Posterior vena cava (tissue), 2 donors: Measurements from ENCODE around the gene ADSS2. TPM values are rescaled to one million over a fixed set of nuclear protein-coding genes. Genes with fewer than 3 reads are reported as not detected.

Experiments used
- DNase-seq: peaks from one replicate; pipeline ENCODE4 v3.0.0-alpha.2; 2020; ENCODE audit warnings: low spot score
- intact Hi-C, 2 donors: fragments of 100-400 bp; cut with DNase I; formaldehyde crosslinking; loops; one replicate each; pipeline versions ENCODE4 v1.14.1 to v1.14.2; 2022 to 2023
- total RNA-seq, 2 donors: library from RNA; stranded (reverse); fragmentation: NEBNext Ultra II Directional; extraction: Animal tissue kit (Norgen Biotek cat#: 25700); gene quantifications; one replicate each; pipeline ENCODE4 v1.2.1, GENCODE V29; 2021
- donor health status: DM: yes; HTN: yes; CAD: no.
- donor health status: DM: yes; HTN: yes; CAD: no.

The ADSS2 gene
- total RNA-seq, 2 donors from 2014 or later = 30.8 to 31.8 TPM

- no peak for DNase-seq
- intact Hi-C loops = no loop called here
Measured at GRCh38 chr1:244412176-244412575, 39.5 kb downstream of the ADSS2 start.

GRCh38 chr1:244409701-244410100 lies 42.0 kb downstream of the ADSS2 start:
- no peak for DNase-seq
- intact Hi-C loops = no loop called here

DNA sequence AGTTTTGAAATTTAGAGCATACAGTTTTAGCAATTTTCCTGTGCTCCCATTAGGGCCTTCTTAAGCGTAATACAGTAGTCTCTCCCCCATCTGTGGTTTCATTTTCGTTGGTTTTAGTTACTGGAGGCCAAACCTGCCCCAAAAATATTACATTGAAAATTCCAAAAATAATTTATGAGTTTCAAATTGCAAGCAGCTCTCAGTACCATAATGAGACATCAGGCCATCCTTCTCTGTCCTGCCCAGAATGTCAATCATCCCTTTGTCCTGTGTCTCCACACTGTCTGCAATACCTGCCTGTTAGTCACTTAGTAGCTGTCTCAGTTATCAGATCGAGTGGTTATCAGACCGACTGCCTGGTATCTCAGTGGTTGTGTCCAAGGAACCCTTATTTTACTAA lies 45.4 kb downstream of the ADSS2 start:
- no peak for DNase-seq

GRCh38 chr1:244405856-244406255 lies 45.9 kb downstream of the ADSS2 start:
- DNase-seq = no peak
- intact Hi-C loops = no loop called here

More for the DNA sequence above, 45.4 kb downstream of the ADSS2 start:
- intact Hi-C loops = no loop called here

- intact Hi-C loops = no loop called here
Measured at GRCh38 chr1:244403431-244403830, 48.3 kb downstream of the ADSS2 start.

GRCh38 chr1:244400974-244401373 lies 50.7 kb downstream of the ADSS2 start:
- intact Hi-C loops = no loop called here
- no peak for DNase-seq

More at GRCh38 chr1:244403431-244403830, 48.3 kb downstream of the ADSS2 start:
- DNase-seq = no peak

DNA sequence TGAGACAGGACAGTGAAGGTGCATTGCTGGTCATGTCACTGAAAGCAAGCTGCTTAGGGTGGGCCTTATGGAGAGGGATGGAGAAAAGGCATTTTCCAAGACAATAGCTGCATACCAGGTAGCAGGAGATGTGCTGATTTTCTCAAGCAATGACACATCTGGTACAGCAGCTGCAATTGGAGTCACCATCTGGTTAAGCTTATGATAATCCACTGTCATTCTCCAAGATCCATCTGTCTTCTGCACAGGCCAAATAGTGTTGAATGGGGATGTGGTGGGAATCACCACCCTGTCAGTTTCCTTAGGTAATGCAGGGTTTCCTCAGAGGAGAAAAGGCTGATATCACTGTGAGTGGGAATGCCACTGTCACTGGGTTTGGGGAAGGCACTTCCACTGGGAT lies 54.6 kb downstream of the ADSS2 start:
- intact Hi-C loops = no loop called here
- no peak for DNase-seq

GRCh38 chr1:244395965-244396364 lies 55.7 kb downstream of the ADSS2 start:
- no peak for DNase-seq
- intact Hi-C loops = no loop called here

DNA sequence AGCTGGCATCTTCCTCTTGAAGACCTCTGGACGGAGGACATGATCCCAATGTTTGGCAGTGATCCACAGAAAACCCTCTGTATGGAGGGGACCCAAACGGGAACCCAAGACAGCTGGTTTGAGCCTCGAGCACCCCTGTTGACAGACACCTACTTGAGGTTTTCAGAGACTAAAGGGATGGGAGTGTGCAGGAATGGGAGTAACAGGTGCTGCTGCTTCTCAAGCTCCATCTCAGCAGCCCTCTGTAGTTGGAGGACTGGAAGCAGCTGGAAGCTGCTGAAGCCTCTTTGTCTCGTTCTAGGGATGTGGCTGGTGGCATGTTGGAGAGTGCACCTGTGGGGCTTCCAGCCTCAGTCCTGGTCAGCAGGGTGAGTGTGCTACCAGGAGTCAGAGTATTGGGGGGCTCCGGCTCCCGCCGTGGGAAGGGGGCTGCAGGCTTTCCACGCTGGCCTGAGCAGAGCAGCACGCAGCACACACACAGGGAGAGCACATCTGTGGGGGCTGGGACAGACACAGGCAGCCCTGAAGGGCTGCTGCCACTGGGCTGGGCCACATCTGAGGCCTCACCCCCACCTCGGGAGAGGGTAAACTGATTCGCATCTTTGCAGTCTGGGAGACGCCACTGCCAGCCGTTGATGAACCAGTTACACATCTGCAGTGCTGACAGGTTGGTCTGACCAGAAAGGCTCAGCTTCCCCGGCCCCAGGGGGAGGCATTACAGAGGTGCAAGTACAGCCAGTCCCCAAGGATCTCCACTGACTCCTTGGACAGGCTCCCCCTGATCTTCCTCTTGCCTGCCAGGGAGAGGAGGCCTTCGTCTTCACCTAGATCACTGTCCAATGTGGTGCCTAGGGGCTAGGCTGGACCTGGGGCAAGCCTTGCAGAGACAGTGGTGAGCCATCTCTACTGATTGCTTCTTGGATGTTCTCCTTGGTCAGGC lies 56.6 kb downstream of the ADSS2 start:
- no peak for DNase-seq
- intact Hi-C loops = no loop called here

DNA sequence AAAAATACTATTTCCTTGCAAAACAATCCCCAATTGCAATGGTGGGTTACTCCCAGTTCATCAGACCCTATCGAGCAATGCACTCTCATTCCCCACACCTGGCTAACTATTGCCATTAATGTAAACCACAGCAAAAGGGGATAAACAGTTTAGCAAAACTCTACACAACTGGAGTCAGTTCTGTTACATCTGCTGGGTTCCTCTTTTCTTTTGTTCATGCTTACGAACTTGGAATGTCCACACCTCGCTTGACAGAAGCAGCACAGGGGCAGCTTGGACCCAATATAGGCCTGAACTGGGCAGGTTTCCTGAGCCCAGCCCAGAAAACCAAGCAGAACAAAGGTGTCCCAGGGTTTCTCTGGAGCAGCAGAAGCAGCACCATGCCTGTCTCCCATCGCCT lies 57.4 kb downstream of the ADSS2 start:
- intact Hi-C loops = no loop called here
- DNase-seq = no peak

- intact Hi-C loops = no loop called here
- no peak for DNase-seq
Measured at GRCh38 chr1:244393604-244394176, 58.0 kb downstream of the ADSS2 start.

- no peak for DNase-seq
- intact Hi-C loops = no loop called here
Measured at GRCh38 chr1:244391761-244392160, 59.9 kb downstream of the ADSS2 start.

DNA sequence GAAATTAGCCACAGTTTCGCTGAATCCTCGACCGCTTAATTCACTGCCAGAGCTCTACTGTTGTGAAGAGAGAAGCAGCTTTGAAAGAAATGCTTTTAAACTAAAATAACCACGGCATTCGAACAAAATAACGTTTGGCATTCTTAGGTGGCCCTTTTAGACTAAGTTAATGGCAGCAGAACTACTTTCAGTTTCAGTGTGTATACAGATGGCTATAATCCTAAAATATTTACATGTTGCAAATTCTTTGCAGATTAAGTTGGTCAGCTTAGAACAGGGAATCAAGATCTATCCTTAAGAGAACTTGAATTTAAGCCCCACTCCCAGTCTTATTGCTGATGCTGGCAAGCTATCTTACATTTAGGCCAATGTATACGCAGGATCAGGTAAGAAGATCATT lies 62.7 kb downstream of the ADSS2 start:
- DNase-seq = no peak
- intact Hi-C loops = no loop called here

DNA sequence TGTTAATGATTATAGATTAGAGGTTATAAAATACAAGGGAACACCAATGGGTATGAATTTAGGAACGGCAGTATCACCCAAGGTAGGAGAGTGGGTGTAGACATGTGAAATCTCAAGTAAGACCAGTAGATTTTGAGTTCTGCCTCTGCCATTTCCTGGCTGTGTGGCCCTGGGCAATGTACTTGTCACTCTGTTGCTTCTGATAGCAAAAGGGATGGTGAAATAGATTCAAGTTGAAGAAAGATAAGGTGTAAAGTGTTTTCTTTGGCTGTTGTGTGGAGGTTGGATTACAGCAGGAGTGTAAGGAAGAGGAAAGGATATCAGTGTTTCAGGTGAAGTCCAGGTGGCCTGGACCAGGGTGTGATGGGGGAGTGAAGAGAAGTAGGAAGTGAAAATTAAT lies 64.3 kb downstream of the ADSS2 start:
- no peak for DNase-seq
- intact Hi-C loops = loop anchor here in 1 of 2 donors (2.0 kb wide), 1 partner anchor 991 kb away; no protein-coding TSS in a partner anchor

- no peak for DNase-seq
Measured at GRCh38 chr1:244386595-244386994, 65.1 kb downstream of the ADSS2 start.

DNA sequence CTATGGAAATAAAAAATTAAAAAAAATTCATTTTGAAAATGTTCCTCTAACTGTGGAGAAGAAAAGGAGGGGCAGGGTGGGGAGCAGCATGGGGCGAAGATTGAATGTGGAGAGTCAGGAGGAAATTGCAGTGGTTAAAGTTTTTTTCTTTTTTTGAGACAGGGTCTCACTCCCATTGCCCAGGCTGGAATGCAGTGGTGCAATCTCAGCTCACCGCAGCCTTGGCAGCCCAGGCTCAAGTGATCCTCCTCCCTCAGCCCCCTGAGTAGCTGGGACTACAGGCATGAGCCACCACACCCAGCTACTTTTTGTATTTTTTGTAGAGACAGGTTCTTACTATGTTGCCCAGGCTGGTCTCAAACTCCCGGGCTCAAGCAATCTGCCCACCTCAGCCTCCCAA lies 67.6 kb downstream of the ADSS2 start:
- intact Hi-C loops = no loop called here
- DNase-seq = no peak

More at GRCh38 chr1:244386595-244386994, 65.1 kb downstream of the ADSS2 start:
- intact Hi-C loops = loop anchor here in 1 of 2 donors (2.0 kb wide), 1 partner anchor 990 kb away; no protein-coding TSS in a partner anchor

DNA sequence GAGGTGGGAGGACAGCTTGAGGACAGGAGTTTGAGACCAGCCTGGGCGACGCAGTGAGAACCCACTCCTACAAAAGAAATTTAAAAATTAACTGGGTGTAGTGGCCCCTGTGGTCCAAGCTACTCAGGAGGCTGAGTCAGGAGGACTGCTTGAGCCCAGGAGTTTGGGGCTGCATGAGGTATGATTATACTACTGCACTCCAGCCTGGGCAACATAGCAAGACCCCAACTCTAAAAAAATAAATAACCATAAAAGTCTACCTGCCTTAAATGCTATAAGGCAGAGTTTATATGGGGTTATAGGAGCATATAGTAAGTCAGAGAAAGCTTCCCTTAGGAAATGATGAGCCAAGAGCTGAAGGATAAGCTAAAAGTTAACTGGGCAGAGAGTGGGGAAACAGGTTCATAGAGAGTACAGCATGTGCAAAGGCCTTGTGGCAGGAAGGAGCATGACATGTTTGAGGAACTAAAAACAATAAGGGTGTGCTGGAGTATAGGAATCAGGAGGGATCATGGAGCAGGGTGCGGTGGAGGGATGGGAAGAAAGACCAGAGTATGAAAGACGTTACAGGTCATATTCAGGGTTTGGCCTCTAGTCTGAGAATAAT lies 68.3 kb downstream of the ADSS2 start:
- intact Hi-C loops = no loop called here
- DNase-seq = no peak

GRCh38 chr1:244381878-244382565 lies 69.7 kb downstream of the ADSS2 start:
- no peak for DNase-seq
- intact Hi-C loops = loop anchor here in 1 of 2 donors (1.0 kb wide), 1 partner anchor 32 kb away; no protein-coding TSS in a partner anchor

GRCh38 chr1:244376126-244376525 lies 75.6 kb downstream of the ADSS2 start:
- intact Hi-C loops = no loop called here
- DNase-seq = no peak

- no peak for DNase-seq
- intact Hi-C loops = no loop called here
Measured at GRCh38 chr1:244375051-244375450, 76.7 kb downstream of the ADSS2 start.
